OCI-LY7 (cell line): ENCODE measurements around the gene KLRK1.

Experiments
- CTCF ChIP-seq: fragments of 200-600 bp; sonication (generic); conservative IDR thresholded peaks from 2 replicates; pipeline ENCODE4 v1.5.1; 2014; ENCODE audit warnings: mild to moderate bottlenecking, antibody characterized with exemption, low read length, moderate library complexity, mixed read lengths
- EZH2phosphoT487 ChIP-seq: fragments of 200-600 bp; sonication (generic); IDR thresholded peaks from 2 replicates; pipeline ENCODE4 v1.6.1; 2018; ENCODE audit warnings: low read depth, borderline replicate concordance, mild to moderate bottlenecking, mixed run types, antibody characterized with exemption, low read length, moderate library complexity, mixed read lengths

DNA sequence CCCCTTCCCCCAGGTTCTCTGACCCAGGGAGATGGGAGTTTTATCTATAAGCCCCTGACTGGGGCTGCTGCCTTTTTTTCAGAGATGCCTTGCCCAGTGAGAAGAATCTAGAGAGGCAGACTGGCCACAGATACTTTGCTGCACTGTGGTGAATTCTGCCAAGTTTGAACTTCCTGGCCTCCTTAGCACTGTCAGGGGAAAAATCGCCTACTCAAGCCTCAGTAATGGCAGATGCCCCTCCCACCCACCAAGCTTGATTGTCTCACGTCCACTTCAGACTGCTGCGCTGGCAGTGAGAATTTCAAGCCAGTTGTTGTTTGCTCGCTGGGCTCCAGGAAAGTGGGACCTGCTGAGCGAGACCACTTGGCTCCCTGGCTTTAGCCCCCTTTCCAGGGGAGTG is 31.7 kb downstream of the KLRK1 start:
- no peak for TF ChIP-seq CTCF
- TF ChIP-seq EZH2phosphoT487 = no peak
